T-helper 1 cell treated with Interleukin-12 subunit alpha and Interleukin-12 subunit beta and Interleukin-4 antibody, amounts not matched to agents 30 μg/mL and 1 μg/mL, for 36 hours (primary cell): ENCODE measurements around the gene DNAH10.

Experiments used
- H3K27ac Mint-ChIP-seq: one replicate; pipeline ENCODE4 v1.8.0; 2021; ENCODE audit warnings: mild to moderate bottlenecking, mixed read lengths
- H3K27me3 Mint-ChIP-seq: one replicate; pipeline ENCODE4 v1.8.0; 2021; ENCODE audit warnings: low read depth, mixed read lengths
- H3K36me3 Mint-ChIP-seq: one replicate; pipeline ENCODE4 v1.8.0; 2021; ENCODE audit warnings: low read depth, mixed read lengths
- H3K4me1 Mint-ChIP-seq: one replicate; pipeline ENCODE4 v1.8.0; 2021; ENCODE audit warnings: low read depth, mixed read lengths
- H3K4me3 Mint-ChIP-seq: one replicate; pipeline ENCODE4 v1.8.0; 2021; ENCODE audit warnings: mild to moderate bottlenecking, moderate library complexity, mixed read lengths
- H3K9me3 Mint-ChIP-seq: one replicate; pipeline ENCODE4 v1.8.0; 2021; ENCODE audit warnings: mixed read lengths

Gene DNAH10

DNA sequence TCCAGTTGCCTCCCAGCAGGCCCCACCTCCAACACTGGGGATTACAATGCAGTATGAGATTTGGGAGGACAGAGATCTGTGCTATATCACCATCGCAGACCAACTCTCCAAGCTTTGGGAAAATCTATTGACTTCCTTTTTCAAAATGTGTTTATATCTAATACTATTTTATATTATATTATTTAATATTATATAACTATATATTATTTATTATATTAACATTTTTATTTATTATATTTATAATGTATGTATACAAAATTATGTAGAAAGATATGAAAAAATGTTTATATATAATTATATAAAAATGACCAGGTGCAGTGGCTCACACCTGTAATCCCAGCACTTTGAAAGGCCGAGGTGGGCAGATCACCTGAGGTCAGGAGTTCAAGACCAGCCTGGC, 36.4 kb downstream of the DNAH10 start:
- H3K9me3 Mint-ChIP-seq = no peaks in the 10 kb centered on the region
- H3K27ac Mint-ChIP-seq = no peak overlapping the region
- H3K4me1 Mint-ChIP-seq = no peaks in the 10 kb centered on the region
- no peaks in the 10 kb centered on the region for H3K36me3 Mint-ChIP-seq
- H3K4me3 Mint-ChIP-seq = no peak overlapping the region
- H3K27me3 Mint-ChIP-seq = peaks cover 4% of the 10 kb centered on the region

DNA sequence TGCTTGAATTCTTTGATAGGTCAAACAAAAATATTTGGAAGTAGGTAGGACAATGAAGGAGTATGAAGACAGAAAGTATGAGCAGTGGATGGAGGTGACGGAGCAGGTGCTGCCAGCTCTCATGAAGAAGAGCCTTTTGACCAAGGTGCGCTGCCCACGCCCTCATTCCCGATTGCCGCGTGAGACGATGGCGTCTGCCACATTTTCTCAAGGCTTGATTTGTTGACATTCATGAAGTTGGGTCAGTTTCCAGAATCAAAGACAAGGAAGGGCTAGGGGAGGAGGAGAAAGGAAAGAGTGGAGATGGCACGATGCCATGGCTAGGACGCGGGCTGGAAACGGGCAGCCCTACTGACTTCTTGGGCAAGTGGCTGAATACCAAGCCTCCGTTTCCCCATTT, 37.1 kb downstream of the DNAH10 start:
- H3K9me3 Mint-ChIP-seq = no peaks in the 10 kb centered on the region
- H3K36me3 Mint-ChIP-seq = no peaks in the 10 kb centered on the region
- no peaks in the 10 kb centered on the region for H3K4me1 Mint-ChIP-seq

DNA sequence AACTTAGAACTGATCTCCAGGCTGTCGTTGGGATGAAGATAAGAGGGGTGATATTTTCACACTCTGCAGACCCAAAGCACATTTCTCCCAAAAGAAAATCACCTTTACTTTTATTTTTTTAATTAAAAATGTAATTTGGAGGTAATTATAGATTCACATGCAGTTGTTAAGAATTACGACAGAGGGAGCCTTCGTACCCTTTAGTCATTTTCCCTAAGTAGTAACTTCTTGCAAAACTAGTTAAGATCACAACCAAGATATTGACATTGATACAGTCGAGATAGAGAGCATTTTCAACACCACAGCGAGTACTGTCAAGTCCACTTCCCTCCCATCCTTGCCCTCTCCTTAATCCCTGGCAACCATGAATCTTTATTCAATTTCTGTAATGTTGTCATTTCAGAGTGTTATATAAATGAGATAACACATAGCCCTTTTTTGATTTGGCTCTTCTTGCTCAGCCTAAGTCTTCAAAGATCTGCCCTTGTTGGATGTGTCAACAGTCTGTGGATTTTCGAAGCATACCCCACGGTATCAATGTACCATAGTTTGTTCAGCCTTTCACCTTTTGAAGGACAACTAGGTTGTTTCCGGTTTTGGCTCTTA, 39.6 kb downstream of the DNAH10 start:
- Mint-ChIP-seq H3K27ac (no peak overlapping the region), H3K27me3 (peaks cover 4% of the 10 kb centered on the region), H3K4me1 (no peaks in the 10 kb centered on the region), H3K36me3 (no peaks in the 10 kb centered on the region), H3K9me3 (no peaks in the 10 kb centered on the region), H3K4me3 (no peak overlapping the region)

More for the DNA sequence above, 37.1 kb downstream of the DNAH10 start:
- Mint-ChIP-seq H3K4me3 (no peak overlapping the region), H3K27ac (no peak overlapping the region), H3K27me3 (peaks cover 4% of the 10 kb centered on the region)

DNA sequence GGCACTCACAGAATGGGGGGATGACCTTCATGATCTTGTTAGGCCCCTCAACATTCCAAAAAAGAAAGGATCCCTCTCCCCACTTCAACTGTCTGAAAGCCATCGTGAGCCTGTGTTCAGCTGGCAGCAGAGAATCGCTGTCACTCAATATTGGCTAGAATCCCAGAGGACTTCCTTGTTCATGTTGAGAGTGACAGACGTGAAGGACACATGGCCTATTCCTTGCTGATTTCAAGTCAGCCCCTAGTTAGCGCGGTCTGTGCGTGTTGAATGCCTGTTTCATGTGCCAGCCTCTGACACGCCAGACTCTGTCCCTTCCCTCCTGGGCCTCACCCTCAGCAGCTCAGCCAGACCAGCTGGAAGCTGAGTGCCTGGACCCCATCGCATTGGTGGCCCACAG, 43.1 kb downstream of the DNAH10 start:
- no peaks in the 10 kb centered on the region for H3K9me3 Mint-ChIP-seq

DNA sequence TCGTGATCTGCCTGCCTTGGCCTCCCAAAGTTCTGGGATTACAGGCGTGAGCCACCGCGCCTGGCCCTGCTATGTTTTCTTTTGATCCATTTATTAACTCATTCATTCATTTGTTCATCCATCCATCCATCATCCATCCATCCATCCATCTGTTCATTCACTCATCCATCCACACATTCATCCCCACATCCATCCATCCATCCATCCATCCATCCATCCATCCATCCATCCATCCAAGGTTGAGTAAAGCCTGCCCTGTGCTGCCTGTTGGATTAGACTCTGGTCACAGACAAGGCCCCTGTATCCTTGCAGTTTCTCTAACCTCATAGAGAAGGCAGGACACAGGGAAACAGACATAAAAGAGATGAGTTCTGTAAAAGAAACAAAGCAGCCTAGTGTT, 44.9 kb downstream of the DNAH10 start:
- no peaks in the 10 kb centered on the region for H3K4me1 Mint-ChIP-seq
- H3K27me3 Mint-ChIP-seq = peaks cover 7% of the 10 kb centered on the region
- H3K4me3 Mint-ChIP-seq = no peak overlapping the region
- no peaks in the 10 kb centered on the region for H3K9me3 Mint-ChIP-seq
- no peak overlapping the region for H3K27ac Mint-ChIP-seq
- no peaks in the 10 kb centered on the region for H3K36me3 Mint-ChIP-seq

More for the DNA sequence above, 43.1 kb downstream of the DNAH10 start:
- H3K27me3 Mint-ChIP-seq = peaks cover 7% of the 10 kb centered on the region
- no peak overlapping the region for H3K27ac Mint-ChIP-seq
- H3K36me3 Mint-ChIP-seq = no peaks in the 10 kb centered on the region
- no peak overlapping the region for H3K4me3 Mint-ChIP-seq
- no peaks in the 10 kb centered on the region for H3K4me1 Mint-ChIP-seq

DNA sequence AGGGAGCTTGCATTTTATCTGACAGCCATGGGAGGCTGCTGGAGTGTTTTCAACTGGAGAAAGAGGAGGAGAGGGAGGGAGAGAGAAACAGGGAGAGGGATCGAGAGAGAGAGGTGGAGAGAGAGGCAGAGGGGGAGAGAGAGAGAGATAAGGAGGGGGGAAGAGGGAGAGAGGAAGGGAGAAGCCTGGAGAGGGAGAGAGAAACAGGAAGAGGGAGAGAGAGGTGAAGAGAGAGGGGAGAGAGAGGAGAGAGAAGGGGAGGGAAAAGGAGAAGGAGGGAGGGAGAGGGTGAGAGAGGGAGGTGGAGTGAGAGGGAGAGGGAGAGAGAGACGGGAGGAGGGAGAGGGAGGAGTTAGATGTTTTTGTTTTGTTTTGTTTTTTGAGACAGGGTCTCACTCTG, 45.6 kb downstream of the DNAH10 start:
- Mint-ChIP-seq H3K4me1 (no peaks in the 10 kb centered on the region), H3K27ac (no peak overlapping the region), H3K9me3 (no peaks in the 10 kb centered on the region), H3K27me3 (peaks cover 7% of the 10 kb centered on the region), H3K36me3 (no peaks in the 10 kb centered on the region), H3K4me3 (no peak overlapping the region)

DNA sequence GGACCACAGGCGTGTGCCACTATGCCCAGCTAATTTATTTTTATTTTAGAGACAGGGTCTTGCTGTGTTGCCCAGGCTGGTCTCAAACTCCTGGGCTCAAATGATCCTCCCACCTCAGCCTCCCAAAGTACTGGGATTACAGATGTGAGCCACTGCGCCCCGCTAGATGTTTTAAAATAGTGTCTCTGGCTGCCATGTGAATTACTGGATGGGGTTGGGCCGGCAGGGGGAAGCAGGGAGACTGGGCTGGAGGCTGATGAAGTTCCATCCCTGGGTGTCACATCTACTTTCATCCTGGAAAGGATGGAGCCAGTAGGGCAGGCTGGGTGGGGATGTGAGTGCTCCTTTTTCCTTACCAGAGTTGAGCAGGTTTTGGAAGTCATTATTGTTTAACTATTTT, 46.1 kb downstream of the DNAH10 start:
- H3K9me3 Mint-ChIP-seq = no peaks in the 10 kb centered on the region
- no peaks in the 10 kb centered on the region for H3K36me3 Mint-ChIP-seq
- H3K4me1 Mint-ChIP-seq = no peaks in the 10 kb centered on the region
- H3K4me3 Mint-ChIP-seq = no peak overlapping the region
- H3K27me3 Mint-ChIP-seq = peaks cover 7% of the 10 kb centered on the region
- H3K27ac Mint-ChIP-seq = no peak overlapping the region

DNA sequence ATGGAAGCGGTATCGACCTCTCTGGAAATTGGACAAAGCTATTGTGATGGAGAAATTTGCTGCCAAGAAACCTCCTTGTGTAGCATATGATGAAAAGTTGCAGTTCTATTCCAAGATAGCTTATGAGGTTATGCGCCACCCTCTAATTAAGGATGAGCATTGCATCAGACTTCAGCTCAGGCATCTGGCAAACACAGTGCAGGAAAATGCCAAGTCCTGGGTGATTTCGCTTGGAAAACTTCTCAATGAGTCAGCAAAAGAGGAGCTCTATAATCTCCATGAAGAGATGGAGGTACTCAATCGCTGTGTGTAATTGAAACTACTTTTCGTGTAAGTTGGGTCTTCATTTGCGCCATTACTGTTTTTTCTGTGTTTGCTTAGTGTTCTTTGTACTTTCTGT, 51.2 kb downstream of the DNAH10 start:
- Mint-ChIP-seq H3K27ac (no peak overlapping the region), H3K4me1 (no peaks in the 10 kb centered on the region), H3K9me3 (peaks cover 18% of the 10 kb centered on the region), H3K36me3 (no peaks in the 10 kb centered on the region), H3K4me3 (no peak overlapping the region), H3K27me3 (no peaks in the 10 kb centered on the region)

DNA sequence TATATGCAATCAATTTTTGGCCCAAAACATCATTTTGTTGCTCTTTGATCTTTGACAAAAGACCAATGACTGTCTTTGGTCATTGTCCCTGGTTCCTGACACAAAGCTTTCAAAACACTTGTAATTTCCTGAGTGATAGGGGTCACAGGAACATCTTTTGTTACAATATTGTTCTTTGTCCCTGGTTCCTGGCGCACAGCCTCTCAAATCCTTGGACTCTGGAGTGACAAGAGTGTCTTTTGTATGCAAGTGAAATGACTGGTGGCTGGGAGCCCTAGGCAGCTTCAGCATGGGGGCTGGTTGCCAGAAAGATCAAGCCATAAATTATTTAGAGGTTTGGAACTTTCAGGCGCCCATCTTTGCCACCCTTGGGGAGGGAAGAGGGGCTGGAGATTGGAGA, 53.9 kb downstream of the DNAH10 start:
- Mint-ChIP-seq H3K36me3 (no peaks in the 10 kb centered on the region), H3K4me3 (no peak overlapping the region), H3K27me3 (no peaks in the 10 kb centered on the region), H3K9me3 (peaks cover 18% of the 10 kb centered on the region), H3K4me1 (no peaks in the 10 kb centered on the region), H3K27ac (no peak overlapping the region)

DNA sequence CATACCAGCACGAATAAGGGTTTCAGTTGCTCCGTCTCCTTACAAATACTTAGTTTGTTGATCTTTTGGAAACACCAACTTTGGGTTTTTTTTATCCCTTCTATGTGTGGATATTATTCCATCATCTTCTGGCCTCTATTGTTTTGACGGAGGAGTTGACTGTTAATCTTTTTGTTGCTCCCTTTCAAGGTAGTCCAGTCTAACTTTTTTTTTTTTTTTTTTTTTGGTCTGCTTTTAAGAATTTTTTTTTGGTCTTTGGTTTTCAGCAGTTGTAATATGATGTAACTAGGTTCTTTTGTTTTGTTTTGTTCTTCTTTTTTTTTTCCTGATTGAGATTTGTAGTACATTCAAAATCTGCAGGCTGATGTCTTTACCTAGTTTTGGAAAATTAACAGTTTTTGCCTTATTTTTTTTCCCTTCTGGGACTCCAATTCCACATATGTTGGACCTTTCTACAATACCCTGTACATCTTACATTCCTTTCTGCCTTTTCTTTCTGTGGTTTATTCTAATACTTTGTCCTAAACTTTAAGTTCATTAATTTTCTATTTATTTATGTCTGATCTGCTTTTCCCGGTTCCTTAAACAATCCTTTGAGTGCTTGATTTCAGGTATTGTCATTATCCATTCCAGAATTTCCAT, 54.9 kb downstream of the DNAH10 start:
- Mint-ChIP-seq H3K27ac (no peak overlapping the region), H3K36me3 (no peaks in the 10 kb centered on the region), H3K27me3 (no peaks in the 10 kb centered on the region), H3K4me3 (no peak overlapping the region), H3K9me3 (peaks cover 18% of the 10 kb centered on the region), H3K4me1 (no peaks in the 10 kb centered on the region)

DNA sequence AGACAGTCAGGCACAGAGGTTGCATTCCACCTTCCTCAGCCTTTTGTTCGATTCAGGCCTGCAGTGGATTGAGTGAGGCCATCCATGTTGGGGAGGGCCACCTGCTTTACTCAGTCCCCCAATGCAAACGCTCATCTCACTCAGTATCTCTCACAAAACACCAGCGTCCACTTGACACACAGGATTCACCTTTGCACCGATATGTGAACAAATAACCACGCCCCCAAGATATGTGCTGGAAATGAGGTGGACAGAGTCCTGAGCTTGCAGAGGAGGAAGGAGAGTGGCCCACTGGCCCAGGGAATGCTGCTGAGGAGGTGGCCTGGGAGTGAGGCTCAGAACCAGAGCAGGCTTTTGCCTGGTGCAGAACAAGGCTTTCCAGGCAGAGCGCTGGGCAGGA, 60.7 kb downstream of the DNAH10 start:
- Mint-ChIP-seq H3K4me1 (no peaks in the 10 kb centered on the region), H3K27me3 (peaks cover 23% of the 10 kb centered on the region), H3K27ac (no peak overlapping the region), H3K4me3 (no peak overlapping the region), H3K9me3 (no peaks in the 10 kb centered on the region), H3K36me3 (no peaks in the 10 kb centered on the region)

DNA sequence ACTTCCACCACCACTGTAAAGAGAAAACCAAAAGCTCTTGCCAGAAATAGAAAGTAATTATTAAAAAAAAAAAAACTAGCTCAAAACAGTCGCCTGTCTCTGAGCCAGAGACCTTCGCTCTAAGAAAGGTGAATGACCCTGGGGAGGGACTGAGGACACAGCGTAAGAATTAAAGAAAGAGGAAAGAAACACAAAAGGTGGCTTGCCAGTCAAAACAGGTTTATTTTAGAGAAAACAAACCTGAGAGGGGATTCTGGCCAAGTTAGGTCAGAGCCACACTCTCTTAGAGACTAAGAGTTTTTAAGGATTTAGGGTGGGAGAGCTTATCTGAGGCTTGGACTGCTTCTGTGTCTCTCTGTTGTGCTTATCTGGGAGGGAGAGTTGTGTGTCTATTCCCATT, 66.0 kb downstream of the DNAH10 start:
- Mint-ChIP-seq H3K27me3 (peaks cover 35% of the 10 kb centered on the region), H3K36me3 (no peaks in the 10 kb centered on the region), H3K27ac (no peak overlapping the region), H3K4me1 (no peaks in the 10 kb centered on the region), H3K4me3 (no peak overlapping the region), H3K9me3 (no peaks in the 10 kb centered on the region)

DNA sequence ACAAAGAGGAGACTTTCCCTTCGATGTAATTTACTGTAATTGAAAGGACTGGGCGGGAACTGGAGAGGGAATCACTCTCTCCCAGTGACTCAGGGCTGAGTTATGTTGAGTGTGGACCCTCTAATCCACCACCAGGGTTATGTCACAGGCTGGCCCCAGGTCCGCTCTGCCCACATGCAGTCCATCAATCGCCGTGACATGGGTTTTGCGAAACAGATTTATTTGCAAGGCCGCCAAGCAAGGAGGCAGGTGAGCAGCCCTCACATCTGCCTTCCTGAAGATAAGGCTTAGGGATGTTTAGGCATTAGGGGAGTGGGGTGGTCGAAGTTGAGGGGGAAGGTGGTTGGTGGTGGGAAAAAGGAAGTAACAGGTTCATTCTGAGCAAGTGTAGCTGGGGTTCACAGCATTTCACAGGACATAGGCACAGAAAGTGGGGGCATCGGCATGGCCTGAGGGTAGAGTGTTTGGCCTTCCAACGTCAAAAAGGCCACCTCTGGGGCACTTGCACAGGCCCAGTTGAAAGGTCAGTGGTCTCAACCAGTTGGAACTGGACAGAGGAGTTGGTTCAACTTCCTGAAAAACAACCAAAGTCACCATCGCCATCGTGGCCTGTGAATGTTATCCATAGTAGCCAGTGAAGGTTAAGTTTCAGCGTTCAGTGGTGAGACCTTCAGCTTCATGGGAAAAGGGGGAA, 66.9 kb downstream of the DNAH10 start:
- no peak overlapping the region for H3K27ac Mint-ChIP-seq
- no peaks in the 10 kb centered on the region for H3K4me1 Mint-ChIP-seq
- H3K36me3 Mint-ChIP-seq = no peaks in the 10 kb centered on the region
- no peak overlapping the region for H3K4me3 Mint-ChIP-seq
- peaks cover 32% of the 10 kb centered on the region for H3K27me3 Mint-ChIP-seq
- H3K9me3 Mint-ChIP-seq = no peaks in the 10 kb centered on the region

DNA sequence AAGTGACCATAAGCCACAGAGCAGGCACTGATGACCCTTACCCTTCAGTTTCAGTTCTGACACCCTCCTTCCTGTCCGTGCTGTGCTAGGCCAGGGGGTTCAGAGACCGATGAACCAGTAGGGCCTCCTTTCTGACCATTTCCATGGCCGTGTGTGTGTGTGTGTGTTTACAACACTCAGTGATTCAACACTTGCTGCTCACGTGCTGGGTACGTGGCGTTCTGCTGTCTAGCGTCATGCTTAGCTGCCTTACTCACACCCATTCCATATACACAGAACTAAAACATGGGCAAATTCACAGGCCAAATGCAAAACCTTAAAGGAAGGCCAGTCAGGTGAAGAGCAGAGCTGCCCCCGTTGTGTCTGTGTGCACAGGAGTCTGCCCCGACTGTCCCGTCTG, 67.5 kb downstream of the DNAH10 start:
- Mint-ChIP-seq H3K4me1 (no peaks in the 10 kb centered on the region), H3K9me3 (no peaks in the 10 kb centered on the region)

DNA sequence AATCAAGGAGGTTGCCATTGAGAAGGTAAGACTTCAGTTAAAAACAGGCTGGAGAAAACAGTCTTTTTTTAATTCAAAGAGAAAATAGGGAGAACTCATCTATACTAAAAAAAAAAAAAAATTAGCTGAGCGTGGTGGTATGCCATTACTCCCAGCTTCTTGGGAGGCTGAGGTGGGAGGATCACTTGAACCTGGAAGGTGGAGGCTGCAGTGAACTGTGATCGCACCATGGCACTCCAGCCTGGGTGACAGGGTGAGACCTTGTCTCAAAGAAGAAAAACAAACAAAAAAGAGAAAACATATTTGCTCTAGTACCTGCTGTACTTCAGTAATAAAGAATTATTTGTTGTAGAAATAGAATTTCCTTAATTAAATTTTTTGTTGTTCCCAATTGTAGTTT, 68.6 kb downstream of the DNAH10 start:
- Mint-ChIP-seq H3K9me3 (no peaks in the 10 kb centered on the region), H3K4me3 (no peak overlapping the region), H3K27me3 (peaks cover 26% of the 10 kb centered on the region), H3K36me3 (no peaks in the 10 kb centered on the region), H3K27ac (no peak overlapping the region), H3K4me1 (no peaks in the 10 kb centered on the region)

More for the DNA sequence above, 67.5 kb downstream of the DNAH10 start:
- Mint-ChIP-seq H3K27ac (no peak overlapping the region), H3K4me3 (no peak overlapping the region), H3K36me3 (no peaks in the 10 kb centered on the region), H3K27me3 (peaks cover 30% of the 10 kb centered on the region)
